Measurements from ENCODE around the gene TMEM14B.
"Not testable (repeated sequence)": the region's sequence is repeated elsewhere in the genome, so short reads cannot be mapped to it uniquely, and the experiment has no call there.

The TMEM14B gene

GRCh38 chr6:10749734-10750133 is 2.1 kb downstream of the TMEM14B start:
- DNase-seq, result no peak

- DNase-seq, result not testable (repeated sequence)
These were observed 3.0 kb downstream of the TMEM14B start for GRCh38 chr6:10750568-10750967.

- DNase-seq, result not testable (repeated sequence)
These were observed 4.2 kb downstream of the TMEM14B start for GRCh38 chr6:10751757-10752156.

- DNase-seq, result no peak
These were observed 8.5 kb downstream of the TMEM14B start for GRCh38 chr6:10756085-10756484.

- DNase-seq, result peak; percentile 52
These were observed 11.8 kb downstream of the TMEM14B start for GRCh38 chr6:10759312-10759839.

- peak; percentile 27 for DNase-seq
These were observed 12.3 kb downstream of the TMEM14B start for GRCh38 chr6:10759884-10760329.

GRCh38 chr6:10763006-10763405 is 15.4 kb downstream of the TMEM14B start:
- DNase-seq, result no peak

GRCh38 chr6:10769419-10769818 is 21.8 kb downstream of the TMEM14B start:
- DNase-seq, result no peak

- DNase-seq, result no peak
These were observed 23.8 kb downstream of the TMEM14B start for GRCh38 chr6:10771371-10771894.

GRCh38 chr6:10778230-10778629 is 30.6 kb downstream of the TMEM14B start:
- DNase-seq, result no peak

- no peak for DNase-seq
These were observed 31.5 kb downstream of the TMEM14B start for GRCh38 chr6:10779076-10779475.

GRCh38 chr6:10791673-10792072 is 44.1 kb downstream of the TMEM14B start:
- DNase-seq, result no peak

GRCh38 chr6:10792101-10792500 is 44.5 kb downstream of the TMEM14B start:
- no peak for DNase-seq

- no peak for DNase-seq
These were observed 45.4 kb downstream of the TMEM14B start for GRCh38 chr6:10793035-10793434.

- DNase-seq, result no peak
These were observed 46.1 kb downstream of the TMEM14B start for GRCh38 chr6:10793695-10794094.

GRCh38 chr6:10794239-10794638 is 46.6 kb downstream of the TMEM14B start:
- DNase-seq, result no peak

- DNase-seq, result peak; percentile 42
These were observed 53.2 kb downstream of the TMEM14B start for GRCh38 chr6:10800810-10801209.

- DNase-seq, result peak; percentile 65
These were observed 53.7 kb downstream of the TMEM14B start for GRCh38 chr6:10801224-10801848.

Measured in NCI-H69 (cell line).